OCI-LY7 (cell line): ENCODE measurements around the gene HEY2. TPM values are rescaled to one million over a fixed set of nuclear protein-coding genes. Genes with fewer than 3 reads are reported as not detected.

Experiments used
- BruUV-seq: library from RNA; stranded (reverse); fragments of 400-500 nt; replicated peaks from 2 replicates; lab custom pipeline; 2021; lab: Mats Ljungman, UMichigan
- CTCF ChIA-PET: fragments of 300-600 bp; sonication (Branson Sonifier 250); formaldehyde crosslinking; loops from one replicate; lab custom pipeline; 2022; ENCODE audit warnings: antibody characterized with exemption; ENCODE audit not compliant: unreplicated experiment; lab: Charles Lee
- POLR2A ChIA-PET: fragments of 300-600 bp; sonication (Branson Sonifier 250); formaldehyde crosslinking; loops from one replicate; lab custom pipeline; 2022; ENCODE audit warnings: antibody characterized with exemption; lab: Charles Lee
- DNase-seq: peaks from one replicate; pipeline ENCODE4 v3.0.0-alpha.2; 2015; ENCODE audit warnings: low spot score
- H2AFZ ChIP-seq: fragments of 200-600 bp; sonication (generic), shearing (Covaris generic); 2 replicates; pipeline ENCODE4 v1.6.1; 2014; ENCODE audit warnings: mild to moderate bottlenecking, antibody characterized with exemption, low read length, moderate library complexity
- H3K27ac ChIP-seq: fragments of 200-600 bp; sonication (generic); 2 replicates; pipeline ENCODE4 v1.5.1; 2014; ENCODE audit warnings: mixed run types, low read depth, mild to moderate bottlenecking, moderate library complexity, low read length, inconsistent platforms; ENCODE audit not compliant: poor library complexity, severe bottlenecking
- H3K36me3 ChIP-seq: fragments of 200-600 bp; sonication (generic); 2 replicates; pipeline ENCODE4 v1.6.1; 2014; ENCODE audit warnings: mild to moderate bottlenecking, antibody characterized with exemption, low read length, moderate library complexity, mixed read lengths; ENCODE audit not compliant: insufficient read depth
- H3K4me1 ChIP-seq: fragments of 200-600 bp; sonication (generic); 2 replicates; pipeline ENCODE4 v1.5.1; 2014; ENCODE audit warnings: mild to moderate bottlenecking, low read length; ENCODE audit not compliant: insufficient read depth, poor library complexity, severe bottlenecking
- H3K4me2 ChIP-seq: fragments of 200-600 bp; sonication (generic); 2 replicates; pipeline ENCODE4 v1.6.1; 2014; ENCODE audit warnings: mild to moderate bottlenecking, low read length
- H3K4me3 ChIP-seq: fragments of 200-600 bp; sonication (generic); 2 replicates; pipeline ENCODE4 v1.5.1; 2014; ENCODE audit warnings: mild to moderate bottlenecking, low read depth, low read length; ENCODE audit not compliant: poor library complexity, severe bottlenecking
- H3K79me2 ChIP-seq: fragments of 200-600 bp; sonication (generic); 2 replicates; pipeline ENCODE4 v1.6.1; 2016; ENCODE audit warnings: low read depth, mild to moderate bottlenecking, low read length, moderate library complexity, mixed read lengths; ENCODE audit not compliant: insufficient read depth
- H3K9me2 ChIP-seq: fragments of 200-600 bp; sonication (generic); 2 replicates; pipeline ENCODE4 v1.6.1; 2016; ENCODE audit warnings: mild to moderate bottlenecking, low read length, mixed read lengths; ENCODE audit not compliant: insufficient read depth
- H3K9me3 ChIP-seq: fragments of 200-600 bp; sonication (generic); 2 replicates; pipeline ENCODE4 v1.6.1; 2014; ENCODE audit warnings: mild to moderate bottlenecking, mixed run types, low read length, mixed read lengths
- H4K20me1 ChIP-seq: fragments of 200-600 bp; sonication (generic); 2 replicates; pipeline ENCODE4 v1.6.1; 2014; ENCODE audit warnings: mild to moderate bottlenecking, antibody characterized with exemption, low read length, moderate library complexity, mixed read lengths; ENCODE audit not compliant: insufficient read depth
- CTCF ChIP-seq: fragments of 200-600 bp; sonication (generic); conservative IDR thresholded peaks from 2 replicates; pipeline ENCODE4 v1.5.1; 2014; ENCODE audit warnings: mild to moderate bottlenecking, antibody characterized with exemption, low read length, moderate library complexity, mixed read lengths
- EZH2phosphoT487 ChIP-seq: fragments of 200-600 bp; sonication (generic); IDR thresholded peaks from 2 replicates; pipeline ENCODE4 v1.6.1; 2018; ENCODE audit warnings: low read depth, borderline replicate concordance, mild to moderate bottlenecking, mixed run types, antibody characterized with exemption, low read length, moderate library complexity, mixed read lengths
- intact Hi-C: fragments of 100-400 bp; cut with micrococcal nuclease; formaldehyde crosslinking; loops from one replicate; pipeline ENCODE4 v1.10.0; 2022; ENCODE audit not compliant: unreplicated experiment
- total RNA-seq, 2 experiments: library from RNA; depleted of rRNA in 1 of 2; stranded (reverse); fragments of >200 nt in 1 of 2; shearing (Covaris generic) in 1 of 2; gene quantifications; 2 replicates each; pipeline ENCODE4 v1.2.3, GENCODE V29; 2014 to 2022

The HEY2 gene
- total RNA-seq, 2 experiments from 2014 or later, result 0.32 to 1.3 TPM

DNA sequence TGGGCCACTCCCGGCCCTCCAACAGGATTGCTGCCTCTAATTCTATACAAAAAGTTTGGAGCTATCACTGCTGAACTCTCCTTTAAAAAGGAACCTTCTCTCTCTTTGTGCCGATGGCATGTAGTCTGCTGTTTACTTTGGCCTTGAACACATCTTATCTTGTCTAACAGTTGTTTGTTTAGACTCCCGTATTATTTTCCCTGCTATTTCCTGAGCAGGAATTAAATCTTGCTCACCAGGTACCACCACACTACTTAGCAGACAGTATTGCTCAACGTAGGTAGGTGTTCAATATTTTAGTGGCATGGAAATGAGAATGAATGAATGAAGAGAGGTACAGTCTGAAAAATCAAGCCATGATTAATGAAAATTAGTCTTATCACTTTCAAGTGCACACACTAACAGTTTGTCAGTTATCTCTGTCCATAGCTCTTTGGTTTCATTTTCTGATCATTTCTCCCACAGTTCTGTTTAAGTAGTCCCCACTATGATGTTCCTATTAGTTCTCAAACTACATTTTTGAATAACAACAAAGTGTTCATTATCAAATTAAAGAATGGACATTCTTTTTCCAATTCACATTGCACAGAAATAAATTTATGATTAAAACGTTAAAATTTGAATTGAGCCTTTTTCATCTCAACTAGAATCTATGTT is 6.8 kb upstream of the HEY2 start:
- no peak overlapping the region for H3K4me2 ChIP-seq
- CTCF ChIA-PET, result no interaction called here
- BruUV-seq, result no TSS peak

GRCh38 chr6:125743604-125744003 is 5.8 kb upstream of the HEY2 start:
- Histone ChIP-seq H3K27ac (no peak overlapping the region), H4K20me1 (no peaks in the 10 kb centered on the region), H2AFZ (no peak overlapping the region), H3K36me3 (no peaks in the 10 kb centered on the region), H3K79me2 (no peaks in the 10 kb centered on the region), H3K9me3 (no peaks in the 10 kb centered on the region), H3K9me2 (no peaks in the 10 kb centered on the region), H3K4me3 (no peak overlapping the region), H3K4me2 (no peak overlapping the region; the same call in 1 of the 2 replicates), H3K4me1 (peaks cover 21% of the 10 kb centered on the region)
- no peak for DNase-seq
- intact Hi-C loops, result no loop called here
- TF ChIP-seq EZH2phosphoT487 (no peak), CTCF (no peak)
- ChIA-PET CTCF (no interaction called here), POLR2A (no interaction called here)
- BruUV-seq, result no TSS peak

More for the DNA sequence above, 6.8 kb upstream of the HEY2 start:
- intact Hi-C loops, result no loop called here
- POLR2A ChIA-PET, result interaction anchor here (0.6 kb wide), 1 partner anchor 1235 kb away, joined by 3 read pairs; no protein-coding TSS in a partner anchor
- no peaks in the 10 kb centered on the region for H3K79me2 ChIP-seq
- H3K27ac ChIP-seq, result no peak overlapping the region
- TF ChIP-seq CTCF (no peak), EZH2phosphoT487 (no peak)
- H4K20me1 ChIP-seq, result no peaks in the 10 kb centered on the region
- no peaks in the 10 kb centered on the region for H3K9me3 ChIP-seq
- no peak for DNase-seq
- no peaks in the 10 kb centered on the region for H3K9me2 ChIP-seq
- no peaks in the 10 kb centered on the region for H3K36me3 ChIP-seq
- no peak overlapping the region for H2AFZ ChIP-seq
- no peak overlapping the region for H3K4me3 ChIP-seq
- peaks cover 11% of the 10 kb centered on the region for H3K4me1 ChIP-seq
